ENCODE measurements around the gene ARHGEF16.

Gene ARHGEF16

GRCh38 chr1:3504151-3504821, 49.8 kb downstream of the ARHGEF16 start:
- peak; percentile 50 for DNase-seq

GRCh38 chr1:3504822-3505153, 50.3 kb downstream of the ARHGEF16 start:
- DNase-seq, result no peak

- DNase-seq, result no peak
Observed at GRCh38 chr1:3505161-3505560, 50.7 kb downstream of the ARHGEF16 start.

GRCh38 chr1:3506041-3506440, 51.6 kb downstream of the ARHGEF16 start:
- no peak for DNase-seq

- no peak for DNase-seq
Observed at GRCh38 chr1:3506943-3507342, 52.5 kb downstream of the ARHGEF16 start.

GRCh38 chr1:3507636-3508275, 53.3 kb downstream of the ARHGEF16 start:
- no peak for DNase-seq

GRCh38 chr1:3508757-3509415, 54.4 kb downstream of the ARHGEF16 start:
- DNase-seq, result no peak

GRCh38 chr1:3509721-3510120, 55.3 kb downstream of the ARHGEF16 start:
- DNase-seq, result no peak

- DNase-seq, result no peak
Observed at GRCh38 chr1:3510136-3510955, 55.9 kb downstream of the ARHGEF16 start.

- DNase-seq, result no peak
Observed at GRCh38 chr1:3510956-3511250, 56.4 kb downstream of the ARHGEF16 start.

GRCh38 chr1:3511306-3511705, 56.8 kb downstream of the ARHGEF16 start:
- no peak for DNase-seq

- DNase-seq, result no peak
Observed at GRCh38 chr1:3511856-3512255, 57.4 kb downstream of the ARHGEF16 start.

GRCh38 chr1:3514404-3514803, 59.9 kb downstream of the ARHGEF16 start:
- no peak for DNase-seq

GRCh38 chr1:3515272-3515671, 60.8 kb downstream of the ARHGEF16 start:
- DNase-seq, result no peak

- DNase-seq, result no peak
Observed at GRCh38 chr1:3515774-3516480, 61.5 kb downstream of the ARHGEF16 start.

GRCh38 chr1:3516481-3516869, 62.0 kb downstream of the ARHGEF16 start:
- DNase-seq, result no peak

- no peak for DNase-seq
Observed at GRCh38 chr1:3516911-3517675, 62.6 kb downstream of the ARHGEF16 start.

- no peak for DNase-seq
Observed at GRCh38 chr1:3518256-3518655, 63.8 kb downstream of the ARHGEF16 start.

GRCh38 chr1:3518756-3519155, 64.3 kb downstream of the ARHGEF16 start:
- DNase-seq, result no peak

- DNase-seq, result no peak
Observed at GRCh38 chr1:3519301-3519885, 64.9 kb downstream of the ARHGEF16 start.

GRCh38 chr1:3520419-3521378, 66.2 kb downstream of the ARHGEF16 start:
- DNase-seq, result no peak

Data from suppressor macrophage treated with lipopolysaccharide for 4 hours (primary cell).